ENCODE data around the gene HIRA. TPM values are rescaled to one million over a fixed set of nuclear protein-coding genes. Genes with fewer than 3 reads are reported as not detected.

Gene HIRA
- total and polyA plus RNA-seq, 9 of the 15 experiments (the other 6 are each of a cell fraction or from before 2014, with no cell fraction given): 0.96 to 132 (median 58.4) TPM

- 0 out of 2 replicates have a peak, but pooled peaks have one; percentile 22 for TF ChIP-seq ZNF407 (IDR thresholded peaks at IDR 0.05; ENCODE audit: low read depth)
- no peak for TF ChIP-seq GTF2F1 (IDR thresholded peaks at IDR 0.05; ENCODE audit: low read depth, low read length)
- TF ChIP-seq ZFP36 (IDR thresholded peaks at IDR 0.05; ENCODE audit: low read depth, low read length, partially characterized antibody): peak; percentile 14
- no peak for TF ChIP-seq FIP1L1 (IDR thresholded peaks at IDR 0.05; ENCODE audit: low read depth, low read length, poor library complexity, severe bottlenecking)
- TF ChIP-seq DLX4 (CRISPR knock-in tag; IDR thresholded peaks at IDR 0.05): no peak
- 0 out of 2 replicates have a peak, but pooled peaks have one; percentile 28 for TF ChIP-seq TEAD2 (tag; IDR thresholded peaks at IDR 0.05)
- TF ChIP-seq BRF2 (IDR thresholded peaks at IDR 0.05; ENCODE audit: borderline replicate concordance, insufficient read depth, insufficient read length): no peak
- no peak for TF ChIP-seq NUFIP1 (IDR thresholded peaks at IDR 0.05; ENCODE audit: partially characterized antibody)
- no peak for TF ChIP-seq TAF15 (IDR thresholded peaks at IDR 0.05; ENCODE audit: low read depth, low read length)
- TF ChIP-seq NBN (IDR thresholded peaks at IDR 0.05; ENCODE audit: low read depth): no peak
- TF ChIP-seq RAD51 (IDR thresholded peaks at IDR 0.05; ENCODE audit: borderline replicate concordance, low read depth): no peak
- no peak for TF ChIP-seq ZKSCAN8 (CRISPR knock-in tag; IDR thresholded peaks at IDR 0.05)
- TF ChIP-seq HDAC6 (IDR thresholded peaks at IDR 0.05; ENCODE audit: low read depth, low read length): 0 out of 2 replicates have a peak, but pooled peaks have one; percentile 57
- TF ChIP-seq, protein P1, sequence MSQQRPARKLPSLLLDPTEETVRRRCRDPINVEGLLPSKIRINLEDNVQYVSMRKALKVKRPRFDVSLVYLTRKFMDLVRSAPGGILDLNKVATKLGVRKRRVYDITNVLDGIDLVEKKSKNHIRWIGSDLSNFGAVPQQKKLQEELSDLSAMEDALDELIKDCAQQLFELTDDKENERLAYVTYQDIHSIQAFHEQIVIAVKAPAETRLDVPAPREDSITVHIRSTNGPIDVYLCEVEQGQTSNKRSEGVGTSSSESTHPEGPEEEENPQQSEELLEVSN (IDR thresholded peaks at IDR 0.05; ENCODE audit: borderline replicate concordance in 1 of 2, extremely low read depth in 1 of 2, insufficient read depth in 1 of 2, insufficient read length in 1 of 2, low read depth in 1 of 2, low read length in 1 of 2, poor library complexity in 1 of 2, severe bottlenecking in 1 of 2): peak in 1 of 2 experiments; percentile 37
Observed at GRCh38 chr22:19292458-19293230, 138.9 kb downstream of the HIRA start (continued).
